Osteocyte (in vitro differentiated cells): ENCODE measurements around the gene CATSPERB. TPM values are rescaled to one million over a fixed set of nuclear protein-coding genes. Genes with fewer than 3 reads are reported as not detected.
"Not testable (repeated sequence)": the region's sequence is repeated elsewhere in the genome, so short reads cannot be mapped to it uniquely, and the experiment has no call there.

Experiments
- DNase-seq: peaks from one replicate; pipeline ENCODE4 v3.0.0; 2021; ENCODE audit warnings: mixed read lengths; ENCODE audit not compliant: unreplicated experiment; ENCODE audit errors: extremely low spot score
- H3K27ac Mint-ChIP-seq: one replicate; pipeline ENCODE4 v1.8.0; 2021; ENCODE audit warnings: mild to moderate bottlenecking, mixed read lengths; ENCODE audit not compliant: unreplicated experiment
- H3K27me3 Mint-ChIP-seq: one replicate; pipeline ENCODE4 v1.8.0; 2021; ENCODE audit warnings: mixed read lengths; ENCODE audit not compliant: unreplicated experiment
- H3K36me3 Mint-ChIP-seq: one replicate; pipeline ENCODE4 v1.8.0; 2021; ENCODE audit warnings: mixed read lengths; ENCODE audit not compliant: unreplicated experiment
- H3K4me1 Mint-ChIP-seq: one replicate; pipeline ENCODE4 v1.8.0; 2021; ENCODE audit warnings: mixed read lengths; ENCODE audit not compliant: unreplicated experiment
- H3K4me3 Mint-ChIP-seq: one replicate; pipeline ENCODE4 v1.8.0; 2021; ENCODE audit warnings: mild to moderate bottlenecking, moderate library complexity, mixed read lengths; ENCODE audit not compliant: unreplicated experiment
- H3K9me3 Mint-ChIP-seq: one replicate; pipeline ENCODE4 v1.8.0; 2021; ENCODE audit warnings: mixed read lengths; ENCODE audit not compliant: unreplicated experiment
- CTCF ChIP-seq: fragments of 200-600 bp; sonication (generic); IDR thresholded peaks from 2 replicates; pipeline ENCODE4 v1.5.0; 2021; ENCODE audit warnings: antibody characterized with exemption, mild to moderate bottlenecking, moderate library complexity
- total RNA-seq: library from RNA; stranded (reverse); gene quantifications from 2 replicates; pipeline ENCODE4 v1.2.1, GENCODE V29; 2021

Gene CATSPERB
- total RNA-seq, 1 donor from 2014 or later: not detected

- no peak for TF ChIP-seq CTCF
- no peaks in the 10 kb centered on the region for H3K27me3 Mint-ChIP-seq
- no peaks in the 10 kb centered on the region for H3K4me1 Mint-ChIP-seq
- no peaks in the 10 kb centered on the region for H3K36me3 Mint-ChIP-seq
- H3K4me3 Mint-ChIP-seq: no peak overlapping the region
- DNase-seq: no peak
- no peak overlapping the region for H3K27ac Mint-ChIP-seq
- H3K9me3 Mint-ChIP-seq: no peaks in the 10 kb centered on the region
Observed at GRCh38 chr14:91595736-91596135, 136.2 kb downstream of the CATSPERB start.

GRCh38 chr14:91593957-91594356 is 137.9 kb downstream of the CATSPERB start:
- not testable (repeated sequence) for H3K27me3 Mint-ChIP-seq, H3K4me1 Mint-ChIP-seq, H3K4me3 Mint-ChIP-seq, H3K27ac Mint-ChIP-seq, DNase-seq, H3K9me3 Mint-ChIP-seq, H3K36me3 Mint-ChIP-seq

GRCh38 chr14:91586410-91586809 is 145.5 kb downstream of the CATSPERB start:
- Mint-ChIP-seq H3K27me3 (peaks cover 4% of the 10 kb centered on the region), H3K9me3 (peaks cover 8% of the 10 kb centered on the region), H3K36me3 (no peaks in the 10 kb centered on the region), H3K4me1 (no peaks in the 10 kb centered on the region), H3K27ac (no peak overlapping the region), H3K4me3 (no peak overlapping the region)
- no peak for DNase-seq
- TF ChIP-seq CTCF: no peak

GRCh38 chr14:91585856-91586255 is 146.0 kb downstream of the CATSPERB start:
- Mint-ChIP-seq H3K36me3 (no peaks in the 10 kb centered on the region), H3K4me1 (no peaks in the 10 kb centered on the region), H3K9me3 (peaks cover 8% of the 10 kb centered on the region), H3K4me3 (no peak overlapping the region), H3K27ac (no peak overlapping the region), H3K27me3 (peaks cover 7% of the 10 kb centered on the region)
- no peak for TF ChIP-seq CTCF
- no peak for DNase-seq

- H3K9me3 Mint-ChIP-seq: peaks cover 8% of the 10 kb centered on the region
- peaks cover 7% of the 10 kb centered on the region for H3K27me3 Mint-ChIP-seq
- no peak for TF ChIP-seq CTCF
- no peaks in the 10 kb centered on the region for H3K4me1 Mint-ChIP-seq
- H3K27ac Mint-ChIP-seq: no peak overlapping the region
- no peak for DNase-seq
- H3K4me3 Mint-ChIP-seq: no peak overlapping the region
- H3K36me3 Mint-ChIP-seq: no peaks in the 10 kb centered on the region
Observed at GRCh38 chr14:91582761-91583160, 149.1 kb downstream of the CATSPERB start.
